CD8-positive, alpha-beta memory T cell (primary cell): ENCODE results near the gene ASXL2. TPM values are rescaled to one million over a fixed set of nuclear protein-coding genes. Genes with fewer than 3 reads are reported as not detected.
A peak's percentile ranks its signal among the peaks of the same experiment; 100 is the strongest.
"Not testable (repeated sequence)": the region's sequence is repeated elsewhere in the genome, so short reads cannot be mapped to it uniquely, and the experiment has no call there.

Source experiments
- CTCF ChIA-PET: fragments of 350-600 bp; sonication (Branson Sonifier 250); formaldehyde crosslinking; loops from one replicate; lab custom pipeline; 2021; ENCODE audit warnings: antibody characterized with exemption; lab: Charles Lee
- POLR2A ChIA-PET: fragments of 350-600 bp; sonication (Branson Sonifier 250); formaldehyde crosslinking; loops from one replicate; lab custom pipeline; 2021; ENCODE audit warnings: antibody characterized with exemption; lab: Charles Lee
- DNase-seq, 5 donors: peaks; one replicate each; pipeline versions ENCODE4 v3.0.0 to v3.0.0-alpha.2; 2020 to 2022; ENCODE audit warnings: mixed read lengths in 1 of 5
- H3K27ac ChIP-seq: one replicate; pipeline ENCODE4 v1.7.0; 2013; ENCODE audit warnings: low read depth, mild to moderate bottlenecking, low read length, moderate library complexity
- H3K27me3 ChIP-seq: 2 replicates; pipeline ENCODE4 v1.7.0; 2013; ENCODE audit warnings: low read length, mild to moderate bottlenecking; ENCODE audit not compliant: insufficient read depth, poor library complexity, severe bottlenecking
- H3K36me3 ChIP-seq: 2 replicates; pipeline ENCODE4 v1.7.0; 2013; ENCODE audit warnings: mild to moderate bottlenecking, low read length, moderate library complexity; ENCODE audit not compliant: insufficient read depth
- H3K4me1 ChIP-seq: 2 replicates; pipeline ENCODE4 v1.7.0; 2013; ENCODE audit warnings: mild to moderate bottlenecking, low read length, moderate library complexity; ENCODE audit not compliant: insufficient read depth
- H3K4me3 ChIP-seq: 2 replicates; pipeline ENCODE4 v1.7.0; 2013; ENCODE audit warnings: mild to moderate bottlenecking, low read length
- H3K9me3 ChIP-seq: 2 replicates; pipeline ENCODE4 v1.7.0; 2013; ENCODE audit warnings: mild to moderate bottlenecking, low read length
- H3K27ac Mint-ChIP-seq, 8 donors: one replicate each; pipeline ENCODE4 v1.8.0; 2020 to 2021; ENCODE audit warnings: mixed read lengths in 8 of 8, mild to moderate bottlenecking in 6 of 8, inconsistent platforms in 3 of 8, moderate library complexity in 3 of 8
- H3K27me3 Mint-ChIP-seq, 2 donors: one replicate each; pipeline ENCODE4 v1.8.0; 2020 to 2021; ENCODE audit warnings: mixed read lengths in 2 of 2, mild to moderate bottlenecking in 1 of 2, moderate library complexity in 1 of 2
- H3K36me3 Mint-ChIP-seq, 3 donors: one replicate each; pipeline ENCODE4 v1.8.0; 2020 to 2021; ENCODE audit warnings: mixed read lengths in 3 of 3, inconsistent platforms in 1 of 3, mild to moderate bottlenecking in 1 of 3
- H3K4me1 Mint-ChIP-seq, 3 donors: one replicate each; pipeline ENCODE4 v1.8.0; 2020 to 2021; ENCODE audit warnings: mixed read lengths in 3 of 3, inconsistent platforms in 1 of 3, mild to moderate bottlenecking in 1 of 3
- H3K4me3 Mint-ChIP-seq, 7 donors: one replicate each; pipeline ENCODE4 v1.8.0; 2020 to 2021; ENCODE audit warnings: mixed read lengths in 7 of 7, mild to moderate bottlenecking in 6 of 7, moderate library complexity in 4 of 7, inconsistent platforms in 2 of 7
- H3K9me3 Mint-ChIP-seq, 5 donors: one replicate each; pipeline ENCODE4 v1.8.0; 2020 to 2022; ENCODE audit warnings: mixed read lengths in 5 of 5, mild to moderate bottlenecking in 3 of 5, moderate library complexity in 2 of 5, inconsistent platforms in 1 of 5
- polyA plus RNA-seq: library from polyadenylated mRNA; unstranded; fragments of 300-500 nt; fragmentation: Illumina TruSeq; gene quantifications from one replicate; pipeline ENCODE4 v1.2.3, GENCODE V29; 2021
- total RNA-seq, 2 experiments: library from RNA; stranded (reverse); gene quantifications; one replicate each; pipeline ENCODE4 v1.2.3, GENCODE V29; 2021

The ASXL2 gene
- total and polyA plus RNA-seq, 3 experiments from 2014 or later, result 10.9 to 72.7 (median 67.5) TPM

DNA sequence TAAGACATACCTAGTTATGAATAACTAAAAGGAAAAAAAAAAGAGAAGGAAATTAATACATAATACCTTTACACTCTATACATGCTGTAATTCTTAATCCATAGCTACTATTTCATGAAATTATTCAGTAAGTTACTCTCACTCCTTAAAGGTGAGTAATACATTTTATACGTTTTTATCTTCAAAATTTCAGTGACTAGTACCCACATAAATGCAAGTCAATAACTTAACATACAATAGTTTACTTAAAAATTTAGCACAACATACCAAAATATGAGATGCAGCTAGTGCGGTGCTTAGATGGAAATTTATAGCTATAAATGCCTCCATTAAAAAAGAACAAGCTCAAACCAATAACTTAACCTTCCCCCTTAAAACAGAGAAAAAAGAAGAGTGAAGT lies 168.9 kb downstream of the ASXL2 start:
- Mint-ChIP-seq H3K36me3 (no peaks in the 10 kb centered on the region), H3K27me3 (peaks cover 11 to 28% of the 10 kb centered on the region in 2 donors), H3K27ac (no peak overlapping the region), H3K4me1 (peaks cover 2 to 12% (median 8%) of the 10 kb centered on the region in 3 donors), H3K4me3 (no peak overlapping the region), H3K9me3 (peaks cover 0 to 2% (median 0%) of the 10 kb centered on the region in 5 donors)
- Histone ChIP-seq H3K36me3 (no peaks in the 10 kb centered on the region), H3K27me3 (no peaks in the 10 kb centered on the region), H3K4me3 (no peak overlapping the region), H3K9me3 (no peaks in the 10 kb centered on the region), H3K27ac (no peak overlapping the region), H3K4me1 (no peaks in the 10 kb centered on the region)
- CTCF ChIA-PET, result interaction anchor here (1.2 to 2.5 kb wide), 3 partner anchors 10 to 101 kb away, joined by 3 to 9 read pairs (median 4); no protein-coding TSS in a partner anchor
- POLR2A ChIA-PET, result interaction anchor here (0.5 to 0.6 kb wide), 2 partner anchors 9 to 81 kb away, joined by 3 read pairs; no protein-coding TSS in a partner anchor
- no peak for DNase-seq

- CTCF ChIA-PET, result interaction anchor here (0.7 kb wide), 1 partner anchor 101 kb away, joined by 3 read pairs; no protein-coding TSS in a partner anchor
- no peak overlapping the region for H3K27ac Mint-ChIP-seq
These were observed 170.2 kb downstream of the ASXL2 start for GRCh38 chr2:25707927-25708590.

GRCh38 chr2:25705575-25705974 lies 172.7 kb downstream of the ASXL2 start:
- H3K4me3 ChIP-seq, DNase-seq, H3K36me3 ChIP-seq, H3K27ac ChIP-seq, H3K27me3 ChIP-seq, POLR2A ChIA-PET, H3K9me3 ChIP-seq, H3K4me1 ChIP-seq, H3K4me1 Mint-ChIP-seq, H3K9me3 Mint-ChIP-seq, H3K4me3 Mint-ChIP-seq, CTCF ChIA-PET, H3K36me3 Mint-ChIP-seq, H3K27ac Mint-ChIP-seq: not testable (repeated sequence)
- peaks cover 9 to 15% of the 10 kb centered on the region in 2 donors for H3K27me3 Mint-ChIP-seq

More at GRCh38 chr2:25707927-25708590, 170.2 kb downstream of the ASXL2 start:
- no peaks in the 10 kb centered on the region for H3K4me1 ChIP-seq
- H3K9me3 Mint-ChIP-seq, result peaks cover 0 to 2% (median 0%) of the 10 kb centered on the region in 5 donors
- H3K36me3 ChIP-seq, result no peaks in the 10 kb centered on the region
- DNase-seq, result no peak
- H3K27ac ChIP-seq, result no peak overlapping the region
- H3K27me3 ChIP-seq, result no peaks in the 10 kb centered on the region
- H3K4me1 Mint-ChIP-seq, result peaks cover 2 to 12% (median 8%) of the 10 kb centered on the region in 3 donors
- no peak overlapping the region for H3K4me3 ChIP-seq
- H3K36me3 Mint-ChIP-seq, result no peaks in the 10 kb centered on the region
- no peak overlapping the region for H3K4me3 Mint-ChIP-seq
- H3K27me3 Mint-ChIP-seq, result peaks cover 11 to 28% of the 10 kb centered on the region in 2 donors
- no peaks in the 10 kb centered on the region for H3K9me3 ChIP-seq
- POLR2A ChIA-PET, result interaction anchor here (0.5 to 0.7 kb wide), 2 partner anchors 30 to 619 kb away, joined by 4 to 7 read pairs; no protein-coding TSS in a partner anchor

DNA sequence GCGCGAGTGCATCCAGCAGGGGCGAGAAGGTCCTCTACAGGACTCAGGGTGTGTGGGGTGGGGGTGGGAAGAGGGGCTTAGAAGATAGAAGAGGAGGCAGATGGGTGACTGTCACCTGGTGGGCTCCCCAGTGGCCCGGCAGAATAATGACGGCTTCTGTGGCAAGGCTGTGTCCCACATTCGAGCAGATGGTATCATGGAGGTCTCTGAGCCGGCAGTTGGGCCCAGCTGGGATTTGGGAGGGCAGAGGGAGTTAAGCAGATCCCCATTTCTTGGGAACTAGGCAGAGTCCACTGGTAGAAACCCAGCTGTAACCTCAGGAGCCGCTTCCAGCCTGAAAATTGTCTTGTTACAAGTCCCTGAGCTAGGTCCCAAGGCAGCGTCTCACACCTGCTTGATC lies 176.5 kb downstream of the ASXL2 start:
- no peak for DNase-seq
- H3K36me3 Mint-ChIP-seq, result no peaks in the 10 kb centered on the region
- Histone ChIP-seq H3K4me3 (no peak overlapping the region), H3K27me3 (no peaks in the 10 kb centered on the region), H3K36me3 (no peaks in the 10 kb centered on the region), H3K4me1 (no peaks in the 10 kb centered on the region), H3K27ac (no peak overlapping the region), H3K9me3 (no peaks in the 10 kb centered on the region)
- peaks cover 0 to 4% (median 3%) of the 10 kb centered on the region in 3 donors for H3K4me1 Mint-ChIP-seq
- no peak overlapping the region for H3K27ac Mint-ChIP-seq
- POLR2A ChIA-PET, result no interaction called here
- no peak overlapping the region for H3K4me3 Mint-ChIP-seq
- CTCF ChIA-PET, result interaction anchor here (1.3 to 6.1 kb wide), 2 partner anchors 19 to 95 kb away, joined by 4 to 55 read pairs; no protein-coding TSS in a partner anchor
- peaks cover 0 to 2% (median 0%) of the 10 kb centered on the region in 5 donors for H3K9me3 Mint-ChIP-seq
- no peaks in the 10 kb centered on the region for H3K27me3 Mint-ChIP-seq

DNA sequence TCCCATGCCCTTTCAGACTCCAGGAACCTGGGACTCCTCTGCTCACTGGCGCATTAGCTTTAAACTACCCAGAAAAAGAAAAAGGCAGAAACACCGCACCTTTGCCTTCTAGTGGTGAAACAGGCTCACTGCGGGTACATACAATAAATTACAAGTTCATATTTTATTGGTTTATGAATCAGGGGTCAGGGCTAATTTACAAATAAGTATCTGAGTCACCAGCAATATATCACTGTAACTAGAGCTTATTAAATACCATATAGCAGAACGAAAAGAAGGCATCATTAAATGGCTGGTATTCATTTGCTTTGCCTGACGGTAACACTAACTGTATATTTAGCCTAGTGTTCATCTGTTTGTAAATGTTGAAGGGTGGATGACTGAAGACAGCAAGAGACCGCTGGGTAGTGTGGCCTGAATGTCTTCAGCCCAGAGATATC lies 178.0 kb downstream of the ASXL2 start:
- H3K27me3 ChIP-seq, result no peaks in the 10 kb centered on the region
- no peaks in the 10 kb centered on the region for H3K4me1 ChIP-seq
- Mint-ChIP-seq H3K36me3 (no peaks in the 10 kb centered on the region), H3K4me1 (peaks cover 0 to 4% (median 3%) of the 10 kb centered on the region in 3 donors), H3K9me3 (peaks cover 0 to 2% (median 0%) of the 10 kb centered on the region in 5 donors), H3K27me3 (no peaks in the 10 kb centered on the region), H3K4me3 (no peak overlapping the region), H3K27ac (peak overlapping the region in 2 of 8 donors; percentile 17 to 61)
- H3K9me3 ChIP-seq, result no peaks in the 10 kb centered on the region
- H3K36me3 ChIP-seq, result no peaks in the 10 kb centered on the region
- H3K27ac ChIP-seq, result no peak overlapping the region
- ChIA-PET CTCF (interaction anchor here (1.1 to 6.1 kb wide), 7 partner anchors 8 to 129 kb away, joined by 3 to 55 read pairs (median 4); no protein-coding TSS in a partner anchor), POLR2A (no interaction called here)
- DNase-seq, result peak in 2 of 5 donors; percentile 13 to 15
- no peak overlapping the region for H3K4me3 ChIP-seq

GRCh38 chr2:25699216-25699615 lies 179.1 kb downstream of the ASXL2 start:
- no peaks in the 10 kb centered on the region for H3K27me3 ChIP-seq
- ChIA-PET CTCF (interaction anchor here (0.6 to 6.1 kb wide), 9 partner anchors 7 to 152 kb away, joined by 3 to 55 read pairs (median 4); no protein-coding TSS in a partner anchor), POLR2A (no interaction called here)
- H3K9me3 ChIP-seq, result no peaks in the 10 kb centered on the region
- H3K36me3 ChIP-seq, result no peaks in the 10 kb centered on the region
- Mint-ChIP-seq H3K27ac (no peak overlapping the region), H3K4me1 (peaks cover 0 to 4% (median 3%) of the 10 kb centered on the region in 3 donors), H3K9me3 (no peaks in the 10 kb centered on the region), H3K27me3 (no peaks in the 10 kb centered on the region), H3K36me3 (no peaks in the 10 kb centered on the region), H3K4me3 (no peak overlapping the region)
- no peaks in the 10 kb centered on the region for H3K4me1 ChIP-seq
- H3K4me3 ChIP-seq, result no peak overlapping the region
- DNase-seq, result no peak
- no peak overlapping the region for H3K27ac ChIP-seq

GRCh38 chr2:25698752-25699151 lies 179.5 kb downstream of the ASXL2 start:
- H3K27ac Mint-ChIP-seq, result no peak overlapping the region
- ChIA-PET POLR2A (no interaction called here), CTCF (interaction anchor here (0.6 to 6.1 kb wide), 7 partner anchors 9 to 152 kb away, joined by 3 to 55 read pairs (median 3); no protein-coding TSS in a partner anchor)
- H3K36me3 ChIP-seq, result no peaks in the 10 kb centered on the region
- no peak overlapping the region for H3K4me3 ChIP-seq
- H3K4me1 Mint-ChIP-seq, result peaks cover 0 to 4% (median 3%) of the 10 kb centered on the region in 3 donors
- no peaks in the 10 kb centered on the region for H3K9me3 ChIP-seq
- no peaks in the 10 kb centered on the region for H3K36me3 Mint-ChIP-seq
- H3K27ac ChIP-seq, result no peak overlapping the region
- no peaks in the 10 kb centered on the region for H3K27me3 ChIP-seq
- H3K9me3 Mint-ChIP-seq, result no peaks in the 10 kb centered on the region
- no peaks in the 10 kb centered on the region for H3K4me1 ChIP-seq
- H3K4me3 Mint-ChIP-seq, result no peak overlapping the region
- no peak for DNase-seq
- no peaks in the 10 kb centered on the region for H3K27me3 Mint-ChIP-seq
